A673 (cell line): ENCODE results near the gene ANKHD1.

ENCODE experiments used
- CTCF ChIP-seq: fragments of 300-800, 200-600 bp; sonication (generic); conservative IDR thresholded peaks from 2 replicates; pipeline ENCODE4 v1.5.1; 2017; ENCODE audit warnings: low read depth, mild to moderate bottlenecking, antibody characterized with exemption, low read length, moderate library complexity, mixed read lengths
- EZH2 ChIP-seq: fragments of 200-600 bp; sonication (generic); IDR thresholded peaks from 2 replicates; pipeline ENCODE4 v1.6.1; 2017; ENCODE audit warnings: borderline replicate concordance, low read depth, mild to moderate bottlenecking, mixed read lengths, antibody characterized with exemption, low read length; ENCODE audit not compliant: poor library complexity, severe bottlenecking

GRCh38 chr5:140557965-140558364 is 156.3 kb downstream of the ANKHD1 start:
- TF ChIP-seq CTCF (no peak), EZH2 (no peak)
